HL-60 (cell line): ENCODE measurements around the gene SOX2.

Experiments used
- DNase-seq, 2 experiments: peaks; one replicate each; pipeline ENCODE4 v3.0.0-alpha.2; 2010 to 2020; ENCODE audit warnings: low read depth in 1 of 2, low spot score in 1 of 2
- H3K27ac ChIP-seq: fragments of 250-450 bp; sonication (Bioruptor Pico); replicated peaks from 2 replicates; pipeline ENCODE4 v1.5.1; 2020; ENCODE audit warnings: mild to moderate bottlenecking, moderate library complexity
- H3K27me3 ChIP-seq: fragments of 250-450 bp; sonication (Bioruptor Pico); 2 replicates; pipeline ENCODE4 v1.5.1; 2021; ENCODE audit warnings: mild to moderate bottlenecking, moderate library complexity; ENCODE audit not compliant: insufficient read depth, poor library complexity, severe bottlenecking
- H3K4me3 ChIP-seq: replicated peaks from 2 replicates; pipeline ENCODE4 v1.5.1; 2011; ENCODE audit warnings: mild to moderate bottlenecking, control low read depth, low read length; ENCODE audit not compliant: insufficient read depth
- GABPA ChIP-seq: IDR thresholded peaks from 2 replicates; pipeline ENCODE4 v1.6.1; 2012; ENCODE audit warnings: low read depth
- POLR2AphosphoS5 ChIP-seq: IDR thresholded peaks from 2 replicates; pipeline ENCODE4 v1.6.1; 2012; ENCODE audit warnings: low read depth
- REST ChIP-seq: IDR thresholded peaks from 2 replicates; pipeline ENCODE4 v1.6.1; 2012; ENCODE audit warnings: low read depth; ENCODE audit not compliant: insufficient replicate concordance
- SPI1 ChIP-seq: IDR thresholded peaks from 2 replicates; pipeline ENCODE4 v1.6.1; 2012; ENCODE audit warnings: low read depth, mild to moderate bottlenecking, borderline replicate concordance
- TF ChIP-seq, protein P1 (sequence below): IDR thresholded peaks from one replicate; pipeline ENCODE4 v1.5.1; 2011; ENCODE audit warnings: low read length, control low read depth, inconsistent platforms; ENCODE audit not compliant: insufficient read depth

The SOX2 gene

DNA sequence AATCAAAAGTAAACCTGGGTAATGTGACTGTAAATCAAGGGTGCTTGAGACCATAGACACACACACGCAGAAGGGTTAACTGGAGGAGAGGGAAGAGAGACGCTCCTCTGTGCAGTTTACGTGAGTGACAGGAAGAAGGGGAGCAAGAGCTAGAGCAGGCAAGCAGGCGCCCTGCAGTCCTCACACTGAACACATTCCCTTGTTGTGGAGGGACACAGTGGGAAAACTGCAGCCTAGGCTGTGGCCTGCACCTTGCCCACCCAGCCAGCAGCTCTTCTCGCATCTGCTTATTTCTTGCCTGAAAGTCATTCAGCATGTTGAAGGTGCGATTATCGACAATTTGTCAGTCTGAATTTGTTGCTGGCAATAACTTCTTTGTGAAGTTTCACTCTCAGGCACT lies 24.2 kb downstream of the SOX2 start:
- no peak for TF ChIP-seq GABPA
- TF ChIP-seq POLR2AphosphoS5, result no peak
- TF ChIP-seq, protein P1, sequence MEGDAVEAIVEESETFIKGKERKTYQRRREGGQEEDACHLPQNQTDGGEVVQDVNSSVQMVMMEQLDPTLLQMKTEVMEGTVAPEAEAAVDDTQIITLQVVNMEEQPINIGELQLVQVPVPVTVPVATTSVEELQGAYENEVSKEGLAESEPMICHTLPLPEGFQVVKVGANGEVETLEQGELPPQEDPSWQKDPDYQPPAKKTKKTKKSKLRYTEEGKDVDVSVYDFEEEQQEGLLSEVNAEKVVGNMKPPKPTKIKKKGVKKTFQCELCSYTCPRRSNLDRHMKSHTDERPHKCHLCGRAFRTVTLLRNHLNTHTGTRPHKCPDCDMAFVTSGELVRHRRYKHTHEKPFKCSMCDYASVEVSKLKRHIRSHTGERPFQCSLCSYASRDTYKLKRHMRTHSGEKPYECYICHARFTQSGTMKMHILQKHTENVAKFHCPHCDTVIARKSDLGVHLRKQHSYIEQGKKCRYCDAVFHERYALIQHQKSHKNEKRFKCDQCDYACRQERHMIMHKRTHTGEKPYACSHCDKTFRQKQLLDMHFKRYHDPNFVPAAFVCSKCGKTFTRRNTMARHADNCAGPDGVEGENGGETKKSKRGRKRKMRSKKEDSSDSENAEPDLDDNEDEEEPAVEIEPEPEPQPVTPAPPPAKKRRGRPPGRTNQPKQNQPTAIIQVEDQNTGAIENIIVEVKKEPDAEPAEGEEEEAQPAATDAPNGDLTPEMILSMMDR, result no peak
- no peak for TF ChIP-seq REST
- H3K27ac ChIP-seq, result no peak overlapping the region
- DNase-seq, result no peak

GRCh38 chr3:181738551-181738950 lies 26.8 kb downstream of the SOX2 start:
- no peak overlapping the region for H3K4me3 ChIP-seq
- no peak for TF ChIP-seq GABPA
- no peaks in the 10 kb centered on the region for H3K27me3 ChIP-seq
- H3K27ac ChIP-seq, result no peak overlapping the region
- no peak for DNase-seq

More for the DNA sequence above, 24.2 kb downstream of the SOX2 start:
- Histone ChIP-seq H3K4me3 (no peak overlapping the region), H3K27me3 (peaks cover 2% of the 10 kb centered on the region)

DNA sequence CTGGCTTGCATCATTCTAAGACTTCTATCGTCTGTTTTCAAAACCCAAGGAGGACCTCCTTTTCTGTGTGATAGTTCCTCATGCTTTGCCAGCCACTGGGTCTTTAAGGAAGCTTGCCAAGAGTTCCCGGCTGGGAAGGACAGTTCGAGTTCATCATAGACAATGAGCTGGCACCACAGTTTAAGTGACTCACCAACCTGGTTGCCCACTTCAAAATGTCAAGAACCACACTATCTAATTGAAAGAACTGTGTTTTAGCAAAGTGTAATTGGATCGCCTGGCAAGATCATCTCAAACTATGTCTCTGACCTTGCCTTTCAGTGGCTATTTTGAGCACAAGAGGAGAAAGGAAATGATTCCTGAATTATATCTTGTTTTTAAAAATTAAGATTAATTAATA lies 27.9 kb downstream of the SOX2 start:
- H3K4me3 ChIP-seq, result no peak overlapping the region
- H3K27ac ChIP-seq, result no peak overlapping the region
- TF ChIP-seq GABPA, result no peak
- TF ChIP-seq, protein P1, result no peak
- TF ChIP-seq SPI1, result no peak
- TF ChIP-seq POLR2AphosphoS5, result no peak
- no peak for TF ChIP-seq REST
- DNase-seq, result no peak
- H3K27me3 ChIP-seq, result no peaks in the 10 kb centered on the region

DNA sequence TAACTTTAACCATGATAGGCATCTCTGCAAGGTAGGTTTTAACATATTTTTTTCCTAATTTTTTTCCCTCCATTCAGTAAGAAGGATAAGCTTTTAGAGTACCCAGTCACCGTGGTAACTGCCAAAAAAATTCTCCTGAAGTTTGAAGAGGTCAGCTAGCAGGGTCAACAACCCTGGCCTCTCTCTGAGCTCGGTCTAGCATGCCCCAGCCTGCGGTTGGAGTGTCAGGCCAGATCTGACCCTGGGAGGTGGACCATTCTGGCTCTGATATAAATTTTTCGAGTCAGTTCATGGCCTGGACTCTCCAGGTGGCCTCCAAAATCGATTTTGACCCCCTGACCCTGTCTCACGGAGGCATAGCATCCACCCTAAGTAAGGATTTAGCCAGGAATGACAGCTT lies 29.7 kb downstream of the SOX2 start:
- Histone ChIP-seq H3K27me3 (no peaks in the 10 kb centered on the region), H3K4me3 (no peak overlapping the region), H3K27ac (no peak overlapping the region)
- DNase-seq, result no peak
- TF ChIP-seq REST (no peak), SPI1 (no peak)
